Activated CD4-positive, alpha-beta T cell treated with anti-CD3 and anti-CD28 coated beads for 36 hours (primary cell): ENCODE data around the gene KRT40. TPM values are rescaled to one million over a fixed set of nuclear protein-coding genes. Genes with fewer than 3 reads are reported as not detected.

Source experiments
- ATAC-seq: fragments of 200-7000 bp; cut with Tn5 transposase; one replicate; pipeline ENCODE4 v1.10.0; 2021; ENCODE audit warnings: mild to moderate bottlenecking, moderate library complexity
- CTCF ChIA-PET: fragments of 350-600 bp; sonication (Branson Sonifier 250); formaldehyde crosslinking; loops from one replicate; lab custom pipeline; 2021; ENCODE audit warnings: antibody characterized with exemption; lab: Charles Lee
- POLR2A ChIA-PET: fragments of 350-600 bp; sonication (Branson Sonifier 250); formaldehyde crosslinking; loops from one replicate; lab custom pipeline; 2021; ENCODE audit warnings: antibody characterized with exemption, inconsistent platforms; lab: Charles Lee
- DNase-seq: peaks from one replicate; pipeline ENCODE4 v3.0.0-alpha.2; 2020
- H3K27ac Mint-ChIP-seq: one replicate; pipeline ENCODE4 v1.8.0; 2021; ENCODE audit warnings: mixed read lengths
- H3K27me3 Mint-ChIP-seq: one replicate; pipeline ENCODE4 v1.8.0; 2021; ENCODE audit warnings: mixed read lengths
- H3K36me3 Mint-ChIP-seq: one replicate; pipeline ENCODE4 v1.8.0; 2021; ENCODE audit warnings: low read depth, mixed read lengths
- H3K4me1 Mint-ChIP-seq: one replicate; pipeline ENCODE4 v1.8.0; 2021; ENCODE audit warnings: mixed read lengths
- H3K4me3 Mint-ChIP-seq: one replicate; pipeline ENCODE4 v1.8.0; 2021; ENCODE audit warnings: mild to moderate bottlenecking, moderate library complexity, mixed read lengths
- H3K9me3 Mint-ChIP-seq: one replicate; pipeline ENCODE4 v1.8.0; 2021; ENCODE audit warnings: low read depth, mixed read lengths
- intact Hi-C, 2 experiments: fragments of 100-400 bp; cut with DNase I in 1 of 2; cut with micrococcal nuclease in 1 of 2; formaldehyde crosslinking; loops; one replicate each; pipeline versions ENCODE4 v1.14.2 to v1.15.1; 2022 to 2024; cut with DNase I, micrococcal nuclease
- total RNA-seq, 2 experiments: library from RNA; stranded (reverse); gene quantifications; one replicate each; pipeline ENCODE4 v1.2.3, GENCODE V29; 2021

KRT40 gene
- total RNA-seq, 2 experiments from 2014 or later = not detected

- no peak for ATAC-seq
- ChIA-PET POLR2A (no interaction called here), CTCF (interaction anchor here (0.6 kb wide), 1 partner anchor 94 kb away, joined by 3 read pairs; no protein-coding TSS in a partner anchor)
- H3K27me3 Mint-ChIP-seq = peaks cover 41% of the 10 kb centered on the region
- H3K36me3 Mint-ChIP-seq = no peaks in the 10 kb centered on the region
- no peak overlapping the region for H3K4me3 Mint-ChIP-seq
- H3K27ac Mint-ChIP-seq = no peak overlapping the region
- intact Hi-C loops = no loop called here
- no peaks in the 10 kb centered on the region for H3K9me3 Mint-ChIP-seq
- DNase-seq = no peak
- no peaks in the 10 kb centered on the region for H3K4me1 Mint-ChIP-seq
Measured at GRCh38 chr17:40951011-40951622, 33.0 kb downstream of the KRT40 start.

- Mint-ChIP-seq H3K27ac (no peak overlapping the region), H3K36me3 (no peaks in the 10 kb centered on the region), H3K4me3 (no peak overlapping the region), H3K9me3 (no peaks in the 10 kb centered on the region), H3K27me3 (peaks cover 43% of the 10 kb centered on the region), H3K4me1 (no peaks in the 10 kb centered on the region)
- no peak for ATAC-seq
- intact Hi-C loops = no loop called here
- no peak for DNase-seq
- POLR2A ChIA-PET = no interaction called here
- CTCF ChIA-PET = no interaction called here
Measured at GRCh38 chr17:40950176-40950575, 34.0 kb downstream of the KRT40 start.

- H3K9me3 Mint-ChIP-seq = no peaks in the 10 kb centered on the region
- H3K27me3 Mint-ChIP-seq = peaks cover 44% of the 10 kb centered on the region
- ChIA-PET POLR2A (no interaction called here), CTCF (no interaction called here)
- H3K4me1 Mint-ChIP-seq = no peaks in the 10 kb centered on the region
- no peaks in the 10 kb centered on the region for H3K36me3 Mint-ChIP-seq
- no peak overlapping the region for H3K4me3 Mint-ChIP-seq
- intact Hi-C loops = no loop called here
- H3K27ac Mint-ChIP-seq = no peak overlapping the region
- DNase-seq (no peak), ATAC-seq (no peak)
Measured at GRCh38 chr17:40949418-40949817, 34.7 kb downstream of the KRT40 start.

GRCh38 chr17:40947929-40948328, 36.2 kb downstream of the KRT40 start:
- ChIA-PET POLR2A (no interaction called here), CTCF (interaction anchor here (1.3 kb wide), 1 partner anchor 601 kb away, joined by 5 read pairs; no protein-coding TSS in a partner anchor)
- DNase-seq (no peak), ATAC-seq (no peak)
- Mint-ChIP-seq H3K27me3 (peaks cover 48% of the 10 kb centered on the region), H3K4me1 (no peaks in the 10 kb centered on the region), H3K9me3 (no peaks in the 10 kb centered on the region), H3K4me3 (no peak overlapping the region), H3K36me3 (no peaks in the 10 kb centered on the region), H3K27ac (no peak overlapping the region)
- intact Hi-C loops = no loop called here

- no peaks in the 10 kb centered on the region for H3K9me3 Mint-ChIP-seq
- intact Hi-C loops = no loop called here
- CTCF ChIA-PET = interaction anchor here (1.5 kb wide), 1 partner anchor 717 kb away, joined by 4 read pairs; no protein-coding TSS in a partner anchor
- DNase-seq = no peak
- H3K4me1 Mint-ChIP-seq = no peaks in the 10 kb centered on the region
- no peaks in the 10 kb centered on the region for H3K36me3 Mint-ChIP-seq
- H3K27me3 Mint-ChIP-seq = peaks cover 44% of the 10 kb centered on the region
- no peak overlapping the region for H3K4me3 Mint-ChIP-seq
- no peak overlapping the region for H3K27ac Mint-ChIP-seq
- no peak for ATAC-seq
- POLR2A ChIA-PET = no interaction called here
Measured at GRCh38 chr17:40945414-40945813, 38.7 kb downstream of the KRT40 start.

- ATAC-seq (no peak), DNase-seq (no peak)
- Mint-ChIP-seq H3K27ac (no peak overlapping the region), H3K4me3 (no peak overlapping the region), H3K36me3 (no peaks in the 10 kb centered on the region), H3K27me3 (peaks cover 39% of the 10 kb centered on the region), H3K9me3 (no peaks in the 10 kb centered on the region), H3K4me1 (no peaks in the 10 kb centered on the region)
- ChIA-PET CTCF (interaction anchor here (1.5 kb wide), 1 partner anchor 718 kb away, joined by 4 read pairs; no protein-coding TSS in a partner anchor), POLR2A (no interaction called here)
- intact Hi-C loops = no loop called here
Measured at GRCh38 chr17:40944531-40944930, 39.6 kb downstream of the KRT40 start.

GRCh38 chr17:40942553-40942952, 41.6 kb downstream of the KRT40 start:
- ChIA-PET POLR2A (no interaction called here), CTCF (no interaction called here)
- H3K4me1 Mint-ChIP-seq = peaks cover under 1% of the 10 kb centered on the region
- H3K36me3 Mint-ChIP-seq = no peaks in the 10 kb centered on the region
- no peaks in the 10 kb centered on the region for H3K9me3 Mint-ChIP-seq
- intact Hi-C loops = no loop called here
- DNase-seq (no peak), ATAC-seq (no peak)
- no peak overlapping the region for H3K4me3 Mint-ChIP-seq
- H3K27me3 Mint-ChIP-seq = peaks cover 33% of the 10 kb centered on the region
- no peak overlapping the region for H3K27ac Mint-ChIP-seq

- intact Hi-C loops = no loop called here
- peaks cover 20% of the 10 kb centered on the region for H3K27me3 Mint-ChIP-seq
- no peaks in the 10 kb centered on the region for H3K36me3 Mint-ChIP-seq
- H3K27ac Mint-ChIP-seq = no peak overlapping the region
- ChIA-PET CTCF (no interaction called here), POLR2A (no interaction called here)
- ATAC-seq (no peak), DNase-seq (no peak)
- no peaks in the 10 kb centered on the region for H3K9me3 Mint-ChIP-seq
- H3K4me1 Mint-ChIP-seq = peaks cover 3% of the 10 kb centered on the region
- H3K4me3 Mint-ChIP-seq = no peak overlapping the region
Measured at GRCh38 chr17:40940266-40940665, 43.9 kb downstream of the KRT40 start.

- no peak overlapping the region for H3K27ac Mint-ChIP-seq
- CTCF ChIA-PET = interaction anchor here (0.6 kb wide), 1 partner anchor 378 kb away, joined by 3 read pairs; no protein-coding TSS in a partner anchor
- H3K36me3 Mint-ChIP-seq = no peaks in the 10 kb centered on the region
- POLR2A ChIA-PET = no interaction called here
- no peak for ATAC-seq
- peaks cover 21% of the 10 kb centered on the region for H3K27me3 Mint-ChIP-seq
- no peak for DNase-seq
- H3K4me3 Mint-ChIP-seq = no peak overlapping the region
- no peaks in the 10 kb centered on the region for H3K9me3 Mint-ChIP-seq
- intact Hi-C loops = no loop called here
- peaks cover 3% of the 10 kb centered on the region for H3K4me1 Mint-ChIP-seq
Measured at GRCh38 chr17:40938981-40939380, 45.1 kb downstream of the KRT40 start.

- Mint-ChIP-seq H3K27ac (no peak within 1 kb of the TSS), H3K4me3 (no peak within 1 kb of the TSS), H3K27me3 (peaks cover 17% of the 10 kb centered on the region), H3K36me3 (no peaks in the 10 kb centered on the region), H3K9me3 (no peaks in the 10 kb centered on the region), H3K4me1 (peaks cover 3% of the 10 kb centered on the region)
- intact Hi-C loops = no loop called here
- peak; percentile 15 for DNase-seq
- ATAC-seq = no peak
- CTCF ChIA-PET = no interaction called here
- POLR2A ChIA-PET = no interaction called here
Measured at GRCh38 chr17:40937384-40937819, 46.7 kb downstream of the KRT40 start, which contains the start of gene KRT23. Gene KRT23, minus strand, starts transcription at chr17:40937646. Its CDS starts 1,043 bp downstream, at chr17:40936603.

- intact Hi-C loops = no loop called here
- no peak overlapping the region for H3K4me3 Mint-ChIP-seq
- H3K4me1 Mint-ChIP-seq = peaks cover 3% of the 10 kb centered on the region
- H3K27ac Mint-ChIP-seq = no peak overlapping the region
- H3K27me3 Mint-ChIP-seq = peaks cover 17% of the 10 kb centered on the region
- ChIA-PET CTCF (interaction anchor here (0.6 kb wide), 1 partner anchor 167 kb away, joined by 3 read pairs; no protein-coding TSS in a partner anchor), POLR2A (no interaction called here)
- ATAC-seq = no peak
- no peaks in the 10 kb centered on the region for H3K36me3 Mint-ChIP-seq
- no peak for DNase-seq
- H3K9me3 Mint-ChIP-seq = no peaks in the 10 kb centered on the region
Measured at GRCh38 chr17:40936976-40937375, 47.1 kb downstream of the KRT40 start.

- ChIA-PET POLR2A (no interaction called here), CTCF (interaction anchor here (0.6 kb wide), 1 partner anchor 167 kb away, joined by 3 read pairs; no protein-coding TSS in a partner anchor)
- Mint-ChIP-seq H3K27me3 (peaks cover 18% of the 10 kb centered on the region), H3K4me1 (peaks cover 3% of the 10 kb centered on the region), H3K9me3 (no peaks in the 10 kb centered on the region), H3K36me3 (no peaks in the 10 kb centered on the region), H3K4me3 (no peak overlapping the region), H3K27ac (no peak overlapping the region)
- intact Hi-C loops = no loop called here
- no peak for ATAC-seq
- no peak for DNase-seq
Measured at GRCh38 chr17:40936437-40936971, 47.6 kb downstream of the KRT40 start.
